ENCODE data around the gene NTRK2.

The NTRK2 gene

GRCh38 chr9:85001925-85002324 lies 332.4 kb downstream of the NTRK2 start:
- TF ChIP-seq EP300 (IDR thresholded peaks at IDR 0.05; ENCODE audit: borderline replicate concordance) (no peak), TEAD4 (IDR thresholded peaks at IDR 0.05) (no peak), TCF12 (IDR thresholded peaks at IDR 0.05; ENCODE audit: low read depth) (no peak), ZBTB7A (IDR thresholded peaks at IDR 0.05; ENCODE audit: low read depth) (no peak), TAF1 (IDR thresholded peaks at IDR 0.05; ENCODE audit: low read depth) (no peak), USF1 (IDR thresholded peaks at IDR 0.05) (no peak), NFIC (IDR thresholded peaks at IDR 0.05) (no peak), MAX (IDR thresholded peaks at IDR 0.05) (no peak), RAD21 (IDR thresholded peaks at IDR 0.05; ENCODE audit: low read depth) (no peak)

GRCh38 chr9:85004818-85005413 lies 335.4 kb downstream of the NTRK2 start:
- TF ChIP-seq TEAD4 (IDR thresholded peaks at IDR 0.05) (no peak), EP300 (IDR thresholded peaks at IDR 0.05; ENCODE audit: borderline replicate concordance) (no peak), EGR1 (IDR thresholded peaks at IDR 0.05) (no peak), USF1 (IDR thresholded peaks at IDR 0.05) (no peak), RAD21 (IDR thresholded peaks at IDR 0.05; ENCODE audit: low read depth) (no peak), FOXM1 (IDR thresholded peaks at IDR 0.05; ENCODE audit: borderline replicate concordance, low read depth) (no peak), MAX (IDR thresholded peaks at IDR 0.05) (no peak), TCF12 (IDR thresholded peaks at IDR 0.05; ENCODE audit: low read depth) (no peak), REST (IDR thresholded peaks at IDR 0.05; ENCODE audit: low read depth) (no peak), CREB1 (IDR thresholded peaks at IDR 0.05; ENCODE audit: low read depth) (no peak), CEBPB (IDR thresholded peaks at IDR 0.05) (no peak), NFIC (IDR thresholded peaks at IDR 0.05) (no peak), TAF1 (IDR thresholded peaks at IDR 0.05; ENCODE audit: low read depth) (no peak), YY1 (IDR thresholded peaks at IDR 0.05; ENCODE audit: low read depth) (no peak)

GRCh38 chr9:85007748-85008147 lies 338.2 kb downstream of the NTRK2 start:
- no peak for TF ChIP-seq CEBPB (IDR thresholded peaks at IDR 0.05)
- no peak for TF ChIP-seq RAD21 (IDR thresholded peaks at IDR 0.05; ENCODE audit: low read depth)
- TF ChIP-seq REST (IDR thresholded peaks at IDR 0.05; ENCODE audit: low read depth), result no peak
- no peak for TF ChIP-seq TAF1 (IDR thresholded peaks at IDR 0.05; ENCODE audit: low read depth)
- no peak for TF ChIP-seq EGR1 (IDR thresholded peaks at IDR 0.05)
- TF ChIP-seq TCF12 (IDR thresholded peaks at IDR 0.05; ENCODE audit: low read depth), result no peak

GRCh38 chr9:85008215-85008614 lies 338.7 kb downstream of the NTRK2 start:
- no peak for TF ChIP-seq RAD21 (IDR thresholded peaks at IDR 0.05; ENCODE audit: low read depth)
- no peak for TF ChIP-seq MAX (IDR thresholded peaks at IDR 0.05)

GRCh38 chr9:85009251-85009650 lies 339.7 kb downstream of the NTRK2 start:
- TF ChIP-seq TAF1 (IDR thresholded peaks at IDR 0.05; ENCODE audit: low read depth) (no peak), MAX (IDR thresholded peaks at IDR 0.05) (no peak), FOXM1 (IDR thresholded peaks at IDR 0.05; ENCODE audit: borderline replicate concordance, low read depth) (no peak), CREB1 (IDR thresholded peaks at IDR 0.05; ENCODE audit: low read depth) (no peak), YY1 (IDR thresholded peaks at IDR 0.05; ENCODE audit: low read depth) (no peak), TEAD4 (IDR thresholded peaks at IDR 0.05) (no peak), USF1 (IDR thresholded peaks at IDR 0.05) (no peak), RAD21 (IDR thresholded peaks at IDR 0.05; ENCODE audit: low read depth) (no peak), ZBTB7A (IDR thresholded peaks at IDR 0.05; ENCODE audit: low read depth) (no peak), EP300 (IDR thresholded peaks at IDR 0.05; ENCODE audit: borderline replicate concordance) (no peak), TCF12 (IDR thresholded peaks at IDR 0.05; ENCODE audit: low read depth) (no peak), CEBPB (IDR thresholded peaks at IDR 0.05) (no peak), EGR1 (IDR thresholded peaks at IDR 0.05) (no peak), REST (IDR thresholded peaks at IDR 0.05; ENCODE audit: low read depth) (no peak), NFIC (IDR thresholded peaks at IDR 0.05) (no peak)

Data from Ishikawa (cell line).